ENCODE results near the gene RTP3. TPM values are rescaled to one million over a fixed set of nuclear protein-coding genes. Genes with fewer than 3 reads are reported as not detected.

Gene RTP3
- total and polyA plus RNA-seq, 2 of the 4 experiments (the other 2 are of a cell fraction): 0.18 to 0.26 TPM

- peak overlapping the region; percentile 96; the same call in 2 of the 3 replicates for H2BK15ac ChIP-seq (ENCODE audit: low read depth, low read length)
- WGBS, 2 experiments (ENCODE audit: extremely low coverage in 2 of 2, insufficient read length in 1 of 2): no CpG with 5 or more reads among the region's 9 CpGs
- no TSS peak for BruUV-seq (replicated peaks)
- peak overlapping the region; percentile 89 for H2BK20ac ChIP-seq (ENCODE audit: low read depth, low read length)
- H3K4me1 ChIP-seq (ENCODE audit: control insufficient read depth, insufficient read depth, low read length): peaks cover 24% of the 10 kb centered on the region
- CTCF ChIA-PET: interaction anchor here (1.3 to 1.5 kb wide), 2 partner anchors 49 to 90 kb away, joined by 3 to 4 read pairs; no protein-coding TSS in a partner anchor
- dilution Hi-C loops (cut with HindIII; ENCODE audit: low sequenced_read_pairs, unreplicated experiment) (no loop called here), in situ Hi-C loops (cut with MboI; ENCODE audit: low sequenced_read_pairs) (no loop called here), intact Hi-C loops (cut with micrococcal nuclease) (no loop called here)
- peak overlapping the region; percentile 49 to 87 for H4K8ac ChIP-seq (ENCODE audit: low read depth in 2 of 2, low read length in 2 of 2)
- H3K79me1 ChIP-seq (ENCODE audit: low read depth in 1 of 2, low read length in 2 of 2): peaks cover 0 to 6% of the 10 kb centered on the region in 2 experiments; a peak in 1 of 4 replicates
- H3K9me1 ChIP-seq (ENCODE audit: insufficient read depth, low read length): peaks cover 30% of the 10 kb centered on the region
- no peak overlapping the region for H2AK9ac ChIP-seq (replicated peaks; ENCODE audit: low read depth, low read length, poor library complexity)
- no peaks in the 10 kb centered on the region for H3K27me3 ChIP-seq (ENCODE audit: control insufficient read depth, insufficient read depth, low read length)
- H4K20me1 ChIP-seq (ENCODE audit: insufficient read depth, low read length): no peaks in the 10 kb centered on the region
- H3K4ac ChIP-seq (ENCODE audit: low read depth, low read length): peak overlapping the region; percentile 75
- no peak overlapping the region for H3K27ac ChIP-seq (ENCODE audit: insufficient read depth, low read length)
- H3K4me2 ChIP-seq (ENCODE audit: low read depth, low read length): peak overlapping the region; percentile 10; the same call in 1 of the 2 replicates
- no peak overlapping the region for H3K4me3 ChIP-seq (ENCODE audit: insufficient read depth, low read depth, low read length)
- H3K14ac ChIP-seq (replicated peaks; ENCODE audit: low read depth, low read length): peak overlapping the region; percentile 48
- H2AK5ac ChIP-seq (ENCODE audit: low read depth, low read length): peak overlapping the region; percentile 98
- H3K9ac ChIP-seq (ENCODE audit: low read depth, low read length): no peak overlapping the region
- H3K23ac ChIP-seq (ENCODE audit: low read depth, low read length): peak overlapping the region; percentile 58; the same call in 1 of the 2 replicates
- POLR2A ChIA-PET (ENCODE audit: unreplicated experiment): no interaction called here
- H3K9me3 ChIP-seq (ENCODE audit: control insufficient read depth, insufficient read depth, low read length): no peaks in the 10 kb centered on the region
- H2AFZ ChIP-seq (replicated peaks; ENCODE audit: low read length, poor library complexity): peak overlapping the region; percentile 26
- no peak for ATAC-seq (ENCODE audit: low read depth)
- H4K91ac ChIP-seq (ENCODE audit: insufficient read depth, low read depth, low read length): peak overlapping the region; percentile 79
- H2BK120ac ChIP-seq (ENCODE audit: low read depth, low read length): peak overlapping the region; percentile 79
- H4K5ac ChIP-seq (ENCODE audit: low read depth, low read length): peak overlapping the region; percentile 38; the same call in 1 of the 2 replicates
- no peak for DNase-seq
- no peak for TF ChIP-seq CEBPB (IDR thresholded peaks at IDR 0.05; ENCODE audit: low read depth, low read length)
- TF ChIP-seq ELK1 (IDR thresholded peaks at IDR 0.05; ENCODE audit: borderline replicate concordance, low read depth, low read length): no peak
- no peak for TF ChIP-seq MXI1 (IDR thresholded peaks at IDR 0.05; ENCODE audit: borderline replicate concordance, low read depth, low read length)
- TF ChIP-seq RAD21 (IDR thresholded peaks at IDR 0.05; ENCODE audit: low read length): no peak
- no peak for TF ChIP-seq RFX5 (IDR thresholded peaks at IDR 0.05; ENCODE audit: low read depth, low read length)
- no peak for TF ChIP-seq CTCF (conservative IDR thresholded peaks at IDR 0.05; ENCODE audit: low read depth, low read length)
- no peak for TF ChIP-seq POLR2A (IDR thresholded peaks at IDR 0.05; ENCODE audit: low read depth, low read length)
- no peak for TF ChIP-seq RCOR1 (IDR thresholded peaks at IDR 0.05; ENCODE audit: insufficient replicate concordance, low read length)
- no peak for TF ChIP-seq MAZ (IDR thresholded peaks at IDR 0.05; ENCODE audit: borderline replicate concordance, low read depth, low read length)
- TF ChIP-seq SMC3 (IDR thresholded peaks at IDR 0.05; ENCODE audit: low read depth, low read length): no peak
- TF ChIP-seq MAFK (IDR thresholded peaks at IDR 0.05; ENCODE audit: low read depth, low read length): no peak
- no peak for TF ChIP-seq USF2 (IDR thresholded peaks at IDR 0.05; ENCODE audit: low read depth, low read length)
- no peak for TF ChIP-seq NFE2L2 (IDR thresholded peaks at IDR 0.05; ENCODE audit: low read depth, low read length)
- no peak for TF ChIP-seq FOS (IDR thresholded peaks at IDR 0.05; ENCODE audit: low read depth, low read length)
- no peak for TF ChIP-seq BHLHE40 (IDR thresholded peaks at IDR 0.05; ENCODE audit: low read depth, low read length)
- TF ChIP-seq CHD1 (IDR thresholded peaks at IDR 0.05; ENCODE audit: low read depth, low read length): no peak
- H3K36me3 ChIP-seq (ENCODE audit: control insufficient read depth, insufficient read depth, low read length): peaks cover 18% of the 10 kb centered on the region
- peak overlapping the region; percentile 28 for H2BK5ac ChIP-seq (ENCODE audit: low read depth, low read length, poor library complexity, severe bottlenecking)
- H3K56ac ChIP-seq (ENCODE audit: extremely low read depth, insufficient read depth, low read length): no peak overlapping the region
- H3K18ac ChIP-seq (ENCODE audit: low read depth, low read length): peak overlapping the region; percentile 48; the same call in 1 of the 2 replicates
Observed at GRCh38 chr3:46539443-46540005, 41.7 kb downstream of the RTP3 start.

All from IMR-90 (cell line).